HCEC 1CT (cell line): ENCODE results near the gene ROR1.
"Not testable (repeated sequence)": the region's sequence is repeated elsewhere in the genome, so short reads cannot be mapped to it uniquely, and the experiment has no call there.

ENCODE experiments used
- DNase-seq: peaks from one replicate; pipeline ENCODE4 v3.0.0-alpha.2; 2017

Gene ROR1

GRCh38 chr1:63759778-63760177, 14.0 kb upstream of the ROR1 start:
- DNase-seq = no peak

- DNase-seq = no peak
These were observed 3.4 kb upstream of the ROR1 start for GRCh38 chr1:63770381-63770780.

GRCh38 chr1:63772201-63772600, 1.6 kb upstream of the ROR1 start:
- DNase-seq = no peak

- DNase-seq = no peak
These were observed 941 bp upstream of the ROR1 start for GRCh38 chr1:63772876-63773275.

GRCh38 chr1:63773496-63773814, 362 bp upstream of the ROR1 start:
- no peak for DNase-seq

GRCh38 chr1:63774617-63775417, 1.0 kb downstream of the ROR1 start:
- DNase-seq = peak; percentile 65

- DNase-seq = peak; percentile 9
These were observed 1.8 kb downstream of the ROR1 start for GRCh38 chr1:63775418-63776127.

- no peak for DNase-seq
These were observed 3.5 kb downstream of the ROR1 start for GRCh38 chr1:63777286-63777685.

GRCh38 chr1:63777965-63778880, 4.4 kb downstream of the ROR1 start:
- DNase-seq = no peak

- DNase-seq = peak; percentile 36
These were observed 5.8 kb downstream of the ROR1 start for GRCh38 chr1:63779338-63780211.

- no peak for DNase-seq
These were observed 6.7 kb downstream of the ROR1 start for GRCh38 chr1:63780565-63780964.

- no peak for DNase-seq
These were observed 9.2 kb downstream of the ROR1 start for GRCh38 chr1:63782982-63783381.

- no peak for DNase-seq
These were observed 10.3 kb downstream of the ROR1 start for GRCh38 chr1:63784083-63784482.

GRCh38 chr1:63784489-63785390, 10.9 kb downstream of the ROR1 start:
- DNase-seq = no peak

GRCh38 chr1:63787270-63787669, 13.5 kb downstream of the ROR1 start:
- not testable (repeated sequence) for DNase-seq

- no peak for DNase-seq
These were observed 14.1 kb downstream of the ROR1 start for GRCh38 chr1:63787875-63788274.

- DNase-seq = no peak
These were observed 16.2 kb downstream of the ROR1 start for GRCh38 chr1:63789856-63790605.

GRCh38 chr1:63790989-63791388, 17.2 kb downstream of the ROR1 start:
- no peak for DNase-seq

- no peak for DNase-seq
These were observed 18.3 kb downstream of the ROR1 start for GRCh38 chr1:63792152-63792551.

GRCh38 chr1:63793741-63794240, 20.0 kb downstream of the ROR1 start:
- no peak for DNase-seq
